Lower leg skin (tissue), 3 donors: ENCODE results near the gene C5orf34.

Experiments
- CTCF ChIP-seq, 3 donors: fragments of 450-650 bp; IDR thresholded peaks; one replicate each; pipeline ENCODE4 v1.5.1; 2016; ENCODE audit warnings: antibody characterized with exemption in 3 of 3, mild to moderate bottlenecking in 3 of 3, moderate library complexity in 2 of 3
- POLR2A ChIP-seq, 2 donors: fragments of 450-650 bp; IDR thresholded peaks; one replicate each; pipeline ENCODE4 v1.6.1; 2016 to 2017; ENCODE audit warnings: antibody characterized with exemption in 2 of 2, mild to moderate bottlenecking in 1 of 2, moderate library complexity in 1 of 2

DNA sequence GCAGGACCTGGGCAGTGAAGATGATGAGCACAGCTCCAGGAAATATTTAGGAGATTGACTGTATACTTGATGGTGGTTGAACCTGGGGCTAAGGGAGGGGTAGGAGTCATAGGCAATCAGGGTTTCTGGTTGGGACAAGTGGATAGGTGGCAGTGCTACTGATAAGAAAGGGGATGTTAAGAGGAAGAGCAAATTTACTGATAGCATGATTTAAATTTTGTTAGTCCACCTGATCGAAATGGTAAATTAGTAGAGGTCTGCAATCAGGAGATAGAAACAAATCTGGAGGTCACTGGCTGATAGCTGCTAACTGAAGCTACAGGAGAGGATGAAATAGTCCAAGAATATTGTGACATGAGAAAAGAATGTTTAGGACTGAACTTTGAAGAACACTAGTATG, 5.7 kb upstream of the C5orf34 start:
- TF ChIP-seq POLR2A (IDR thresholded peaks at IDR 0.05): no peak
- TF ChIP-seq CTCF (IDR thresholded peaks at IDR 0.05): no peak
